HepG2 (cell line): Measurements from ENCODE around the gene ALDH4A1. TPM values are rescaled to one million over a fixed set of nuclear protein-coding genes. Genes with fewer than 3 reads are reported as not detected.
A peak's percentile ranks its signal among the peaks of the same experiment; 100 is the strongest.

Source experiments
- ATAC-seq: fragments of 200-7000 bp; cut with Tn5 transposase; 3 replicates; pipeline ENCODE4 v1.9.1; 2020; ENCODE audit warnings: mild to moderate bottlenecking, moderate library complexity
- BruUV-seq: library from RNA; stranded (reverse); fragments of 400-500 nt; replicated peaks from 2 replicates; lab custom pipeline; 2021; lab: Mats Ljungman, UMichigan
- CTCF ChIA-PET: fragments of 300-600 bp; formaldehyde crosslinking; extraction: SDS; loops from one replicate; lab custom pipeline; 2021; ENCODE audit warnings: low total read pairs, inconsistent platforms, low intra/inter-chr PET ratio; lab: Yijun Ruan, JAX
- POLR2A ChIA-PET: fragments of 350-600 bp; sonication (Branson Sonifier 250); formaldehyde crosslinking; loops from one replicate; lab custom pipeline; 2020; ENCODE audit warnings: antibody characterized with exemption, inconsistent platforms; lab: Yijun Ruan, JAX
- DNase-seq: peaks from one replicate; pipeline ENCODE4 v3.0.0-alpha.2; 2015; ENCODE audit warnings: low spot score
- FAIRE-seq: peaks from 3 replicates; lab custom pipeline; 2011; peaks lifted over from hg19 to GRCh38; lab: Jason Lieb, UNC
- H2AFZ ChIP-seq: one replicate; pipeline ENCODE4 v1.6.1; 2011; ENCODE audit warnings: low read length, inconsistent platforms
- H3K27ac ChIP-seq: fragments of 300-600 bp; 3 replicates; pipeline ENCODE4 v1.8.0; 2011; ENCODE audit warnings: mixed run types, mild to moderate bottlenecking, mixed read lengths, low read length, inconsistent platforms; ENCODE audit not compliant: insufficient read depth; ENCODE audit errors: extremely low read length
- H3K27me3 ChIP-seq, 2 experiments: fragments of 200-600 bp in 1 of 2; 2 replicates in 1 of 2; 3 replicates in 1 of 2; pipeline versions ENCODE4 v1.6.0 to v1.8.0; 2011; ENCODE audit warnings: low read length in 2 of 2, mild to moderate bottlenecking in 2 of 2, moderate library complexity in 2 of 2, inconsistent platforms in 1 of 2; ENCODE audit not compliant: insufficient read depth in 2 of 2, control insufficient read depth in 1 of 2
- H3K36me3 ChIP-seq, 2 experiments: fragments of 200-600 bp in 1 of 2; replicated peaks in 1 of 2; 2 replicates in 1 of 2; 3 replicates in 1 of 2; pipeline versions ENCODE4 v1.5.1 to v1.8.0; 2011; ENCODE audit warnings: low read length in 2 of 2, inconsistent platforms in 1 of 2; ENCODE audit not compliant: insufficient read depth in 2 of 2, control insufficient read depth in 1 of 2
- H3K4me1 ChIP-seq: 2 replicates; pipeline ENCODE4 v1.5.1; 2012; ENCODE audit warnings: low read length, inconsistent platforms; ENCODE audit not compliant: insufficient read depth
- H3K4me2 ChIP-seq: 2 replicates; pipeline ENCODE4 v1.6.0; 2011; ENCODE audit warnings: low read depth, low read length, inconsistent platforms
- H3K4me3 ChIP-seq, 3 experiments: fragments of 200-600 bp in 1 of 3; sonication (generic), shearing (Covaris generic) in 1 of 3; replicated peaks in 1 of 3; 2 replicates each; pipeline ENCODE4 v1.5.1; 2011 to 2016; ENCODE audit warnings: low read length in 3 of 3, inconsistent platforms in 2 of 3, low read depth in 2 of 3, mild to moderate bottlenecking in 2 of 3, control low read depth in 1 of 3, mixed read lengths in 1 of 3; ENCODE audit not compliant: insufficient read depth in 1 of 3
- H3K79me2 ChIP-seq: one replicate; pipeline ENCODE4 v1.6.1; 2011; ENCODE audit warnings: low read length, inconsistent platforms; ENCODE audit not compliant: insufficient read depth
- H3K9ac ChIP-seq: 2 replicates; pipeline ENCODE4 v1.6.0; 2011; ENCODE audit warnings: mild to moderate bottlenecking, low read depth, low read length, inconsistent platforms; ENCODE audit not compliant: insufficient read depth
- H3K9me3 ChIP-seq: 2 replicates; pipeline ENCODE4 v1.5.1; 2012; ENCODE audit warnings: mild to moderate bottlenecking, low read length
- H4K20me1 ChIP-seq: 2 replicates; pipeline ENCODE4 v1.6.0; 2011; ENCODE audit warnings: inconsistent platforms, mild to moderate bottlenecking, low read length, moderate library complexity; ENCODE audit not compliant: insufficient read depth
- ZBTB42 ChIP-seq: sonication (generic); formaldehyde crosslinking; IDR thresholded peaks from 2 replicates; pipeline ENCODE4 v1.5.0; 2020; ENCODE audit warnings: mild to moderate bottlenecking, missing genetic modification reagents
- ZMYM4 ChIP-seq: sonication (generic); formaldehyde crosslinking; IDR thresholded peaks from 2 replicates; pipeline ENCODE4 v1.8.1; 2023; ENCODE audit warnings: mild to moderate bottlenecking, missing genetic modification reagents
- WGBS: methylation state at CpG from one replicate; pipeline ENCODE4 v1.1.6; 2017; ENCODE audit warnings: low lambda C conversion rate; 5-methylcytosine and 5-hydroxymethylcytosine counted together
- in situ Hi-C: cut with HindIII; loops from 2 replicates; pipeline ENCODE4 v1.10.0; 2017; ENCODE audit warnings: low pct_unique_long_range_greater_than_20kb; ENCODE audit not compliant: extremely low pct_ligation_motif_present
- intact Hi-C: fragments of 100-400 bp; cut with micrococcal nuclease; formaldehyde crosslinking; loops from one replicate; pipeline ENCODE4 v1.10.0; 2022; ENCODE audit not compliant: unreplicated experiment
- polyA plus RNA-seq, 8 experiments: library from polyadenylated mRNA; depleted of rRNA in 3 of 8; stranded (reverse) in 7 of 8; unstranded in 1 of 8; fragments of >200 nt; fragmentation: Illumina TruSeq in 4 of 8; extraction: Trizol in 4 of 8; gene quantifications; 2 replicates each; pipeline versions ENCODE4 v1.2.1 to v1.2.3, GENCODE V29; 2011 to 2016; ENCODE audit warnings: low read depth in 4 of 8, missing spikeins in 1 of 8, mixed read lengths in 1 of 8; ENCODE audit not compliant: insufficient read depth in 1 of 8
- total RNA-seq, 5 experiments: library from RNA; depleted of rRNA; stranded (reverse); fragments of >200 nt; fragmentation: Illumina TruSeq; extraction: Trizol; gene quantifications; 2 replicates each; pipeline ENCODE4 v1.2.3, GENCODE V29; 2016; ENCODE audit warnings: low read depth in 1 of 5
- TF ChIP-seq, protein P1 (sequence below): sonication (generic); formaldehyde crosslinking; IDR thresholded peaks from 2 replicates; pipeline ENCODE4 v1.4.0; 2020; ENCODE audit warnings: mild to moderate bottlenecking, missing genetic modification reagents
- TF ChIP-seq, protein P2 (sequence below): sonication (generic); formaldehyde crosslinking; IDR thresholded peaks from 2 replicates; pipeline ENCODE4 v1.5.1; 2020; ENCODE audit warnings: mild to moderate bottlenecking, missing genetic modification reagents, moderate library complexity
- TF ChIP-seq, protein P3 (sequence below): sonication (generic); formaldehyde crosslinking; IDR thresholded peaks from 2 replicates; pipeline ENCODE4 v1.9.0; 2022; ENCODE audit warnings: low read depth, missing genetic modification reagents
- TF ChIP-seq, protein P4 (sequence below): sonication (generic); formaldehyde crosslinking; IDR thresholded peaks from 2 replicates; pipeline ENCODE4 v1.5.0; 2020; ENCODE audit warnings: mild to moderate bottlenecking, missing genetic modification reagents, moderate library complexity
- TF ChIP-seq, protein P5 (sequence below): sonication (generic); formaldehyde crosslinking; IDR thresholded peaks from 2 replicates; pipeline ENCODE4 v1.4.0; 2020; ENCODE audit warnings: mild to moderate bottlenecking, missing genetic modification reagents

ALDH4A1 gene
- total and polyA plus RNA-seq, 2 of the 13 experiments (the other 11 are each of a cell fraction or from before 2014, with no cell fraction given): 76.4 to 240 TPM

DNA sequence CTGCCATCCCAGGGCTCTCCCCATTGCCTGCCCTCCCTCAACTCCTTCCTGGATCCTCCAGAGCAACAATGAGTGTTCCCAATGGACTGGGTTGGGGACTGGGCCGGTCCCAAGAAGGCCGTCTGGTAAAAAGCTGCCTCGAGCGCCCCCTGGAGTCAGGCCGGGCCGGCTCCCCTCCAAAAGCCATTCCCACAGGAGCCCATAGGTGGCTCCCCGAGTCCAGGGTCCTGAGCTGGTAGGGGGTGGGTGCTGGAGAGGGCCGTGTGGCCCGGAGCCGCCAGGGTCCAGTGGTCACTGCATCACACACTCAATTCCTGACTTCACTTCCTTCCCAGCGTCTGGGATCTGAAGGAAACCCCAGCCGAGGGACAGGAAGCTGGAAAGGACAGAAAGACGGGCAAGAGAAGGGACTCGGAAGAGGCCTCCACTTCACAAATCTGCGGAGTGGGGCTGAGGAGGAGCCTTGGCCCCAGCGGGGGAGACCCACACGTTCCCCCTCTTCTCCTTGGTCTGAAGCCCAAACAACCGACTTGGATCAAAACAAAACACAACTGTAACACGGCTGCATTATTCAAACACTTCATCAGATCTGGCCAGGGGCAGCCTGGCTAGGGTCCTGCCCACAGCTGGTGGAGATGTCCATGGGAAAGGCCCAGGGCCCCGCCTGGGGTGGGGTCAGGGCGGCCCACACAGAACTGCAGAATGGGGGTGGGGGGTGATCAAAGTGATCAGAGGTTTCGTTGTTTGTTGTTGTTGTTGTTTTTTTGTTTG is 10.9 kb upstream of the ALDH4A1 start:
- no peak overlapping the region for H3K9ac ChIP-seq
- H3K36me3 ChIP-seq: peaks cover 26 to 74% of the 10 kb centered on the region in 2 experiments; a peak in 4 of 5 replicates
- FAIRE-seq (peak; percentile 77), DNase-seq (peak; percentile 66), ATAC-seq (peak; percentile 97)
- no peaks in the 10 kb centered on the region for H3K9me3 ChIP-seq
- no peak overlapping the region for H2AFZ ChIP-seq
- CTCF ChIA-PET: interaction anchor here (0.7 to 2.2 kb wide), 11 partner anchors 9 to 201 kb away, joined by 3 to 29 read pairs (median 6); no protein-coding TSS in a partner anchor
- BruUV-seq: no TSS peak
- WGBS: 63% methylated on average over 15 of the region's 22 CpGs
- no peaks in the 10 kb centered on the region for H3K27me3 ChIP-seq
- H3K4me1 ChIP-seq: peaks cover 13% of the 10 kb centered on the region
- H3K27ac ChIP-seq: no peak overlapping the region
- H3K4me3 ChIP-seq: no peak overlapping the region
- in situ Hi-C loops (no loop called here), intact Hi-C loops (loop anchor here (1.0 to 5.0 kb wide), 2 partner anchors 29 to 184 kb away; no protein-coding TSS in a partner anchor)
- H3K79me2 ChIP-seq: no peaks in the 10 kb centered on the region
- no peak overlapping the region for H3K4me2 ChIP-seq
- POLR2A ChIA-PET: interaction anchor here (0.6 to 1.8 kb wide), 4 partner anchors 11 to 323 kb away, joined by 3 to 12 read pairs (median 4); partner anchors contain the start of gene ALDH4A1
- H4K20me1 ChIP-seq: no peaks in the 10 kb centered on the region
- TF ChIP-seq, protein P1, sequence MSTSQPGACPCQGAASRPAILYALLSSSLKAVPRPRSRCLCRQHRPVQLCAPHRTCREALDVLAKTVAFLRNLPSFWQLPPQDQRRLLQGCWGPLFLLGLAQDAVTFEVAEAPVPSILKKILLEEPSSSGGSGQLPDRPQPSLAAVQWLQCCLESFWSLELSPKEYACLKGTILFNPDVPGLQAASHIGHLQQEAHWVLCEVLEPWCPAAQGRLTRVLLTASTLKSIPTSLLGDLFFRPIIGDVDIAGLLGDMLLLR (CRISPR knock-in tag): peak; percentile 27; the same call in 1 of the 2 replicates
- TF ChIP-seq ZMYM4: peak; percentile 31; the same call in 1 of the 2 replicates
- peak; percentile 70; the same call in 1 of the 2 replicates for TF ChIP-seq ZBTB42
- TF ChIP-seq, protein P2, sequence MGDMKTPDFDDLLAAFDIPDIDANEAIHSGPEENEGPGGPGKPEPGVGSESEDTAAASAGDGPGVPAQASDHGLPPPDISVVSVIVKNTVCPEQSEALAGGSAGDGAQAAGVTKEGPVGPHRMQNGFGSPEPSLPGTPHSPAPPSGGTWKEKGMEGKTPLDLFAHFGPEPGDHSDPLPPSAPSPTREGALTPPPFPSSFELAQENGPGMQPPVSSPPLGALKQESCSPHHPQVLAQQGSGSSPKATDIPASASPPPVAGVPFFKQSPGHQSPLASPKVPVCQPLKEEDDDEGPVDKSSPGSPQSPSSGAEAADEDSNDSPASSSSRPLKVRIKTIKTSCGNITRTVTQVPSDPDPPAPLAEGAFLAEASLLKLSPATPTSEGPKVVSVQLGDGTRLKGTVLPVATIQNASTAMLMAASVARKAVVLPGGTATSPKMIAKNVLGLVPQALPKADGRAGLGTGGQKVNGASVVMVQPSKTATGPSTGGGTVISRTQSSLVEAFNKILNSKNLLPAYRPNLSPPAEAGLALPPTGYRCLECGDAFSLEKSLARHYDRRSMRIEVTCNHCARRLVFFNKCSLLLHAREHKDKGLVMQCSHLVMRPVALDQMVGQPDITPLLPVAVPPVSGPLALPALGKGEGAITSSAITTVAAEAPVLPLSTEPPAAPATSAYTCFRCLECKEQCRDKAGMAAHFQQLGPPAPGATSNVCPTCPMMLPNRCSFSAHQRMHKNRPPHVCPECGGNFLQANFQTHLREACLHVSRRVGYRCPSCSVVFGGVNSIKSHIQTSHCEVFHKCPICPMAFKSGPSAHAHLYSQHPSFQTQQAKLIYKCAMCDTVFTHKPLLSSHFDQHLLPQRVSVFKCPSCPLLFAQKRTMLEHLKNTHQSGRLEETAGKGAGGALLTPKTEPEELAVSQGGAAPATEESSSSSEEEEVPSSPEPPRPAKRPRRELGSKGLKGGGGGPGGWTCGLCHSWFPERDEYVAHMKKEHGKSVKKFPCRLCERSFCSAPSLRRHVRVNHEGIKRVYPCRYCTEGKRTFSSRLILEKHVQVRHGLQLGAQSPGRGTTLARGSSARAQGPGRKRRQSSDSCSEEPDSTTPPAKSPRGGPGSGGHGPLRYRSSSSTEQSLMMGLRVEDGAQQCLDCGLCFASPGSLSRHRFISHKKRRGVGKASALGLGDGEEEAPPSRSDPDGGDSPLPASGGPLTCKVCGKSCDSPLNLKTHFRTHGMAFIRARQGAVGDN (CRISPR knock-in tag): peak; percentile 77
- TF ChIP-seq, protein P3, sequence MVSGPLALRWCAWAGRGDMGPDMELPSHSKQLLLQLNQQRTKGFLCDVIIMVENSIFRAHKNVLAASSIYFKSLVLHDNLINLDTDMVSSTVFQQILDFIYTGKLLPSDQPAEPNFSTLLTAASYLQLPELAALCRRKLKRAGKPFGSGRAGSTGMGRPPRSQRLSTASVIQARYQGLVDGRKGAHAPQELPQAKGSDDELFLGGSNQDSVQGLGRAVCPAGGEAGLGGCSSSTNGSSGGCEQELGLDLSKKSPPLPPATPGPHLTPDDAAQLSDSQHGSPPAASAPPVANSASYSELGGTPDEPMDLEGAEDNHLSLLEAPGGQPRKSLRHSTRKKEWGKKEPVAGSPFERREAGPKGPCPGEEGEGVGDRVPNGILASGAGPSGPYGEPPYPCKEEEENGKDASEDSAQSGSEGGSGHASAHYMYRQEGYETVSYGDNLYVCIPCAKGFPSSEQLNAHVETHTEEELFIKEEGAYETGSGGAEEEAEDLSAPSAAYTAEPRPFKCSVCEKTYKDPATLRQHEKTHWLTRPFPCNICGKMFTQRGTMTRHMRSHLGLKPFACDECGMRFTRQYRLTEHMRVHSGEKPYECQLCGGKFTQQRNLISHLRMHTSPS (CRISPR knock-in tag): 0 out of 2 replicates have a peak, but pooled peaks have one; percentile 36
- TF ChIP-seq, protein P4, sequence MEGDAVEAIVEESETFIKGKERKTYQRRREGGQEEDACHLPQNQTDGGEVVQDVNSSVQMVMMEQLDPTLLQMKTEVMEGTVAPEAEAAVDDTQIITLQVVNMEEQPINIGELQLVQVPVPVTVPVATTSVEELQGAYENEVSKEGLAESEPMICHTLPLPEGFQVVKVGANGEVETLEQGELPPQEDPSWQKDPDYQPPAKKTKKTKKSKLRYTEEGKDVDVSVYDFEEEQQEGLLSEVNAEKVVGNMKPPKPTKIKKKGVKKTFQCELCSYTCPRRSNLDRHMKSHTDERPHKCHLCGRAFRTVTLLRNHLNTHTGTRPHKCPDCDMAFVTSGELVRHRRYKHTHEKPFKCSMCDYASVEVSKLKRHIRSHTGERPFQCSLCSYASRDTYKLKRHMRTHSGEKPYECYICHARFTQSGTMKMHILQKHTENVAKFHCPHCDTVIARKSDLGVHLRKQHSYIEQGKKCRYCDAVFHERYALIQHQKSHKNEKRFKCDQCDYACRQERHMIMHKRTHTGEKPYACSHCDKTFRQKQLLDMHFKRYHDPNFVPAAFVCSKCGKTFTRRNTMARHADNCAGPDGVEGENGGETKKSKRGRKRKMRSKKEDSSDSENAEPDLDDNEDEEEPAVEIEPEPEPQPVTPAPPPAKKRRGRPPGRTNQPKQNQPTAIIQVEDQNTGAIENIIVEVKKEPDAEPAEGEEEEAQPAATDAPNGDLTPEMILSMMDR: peak; percentile 100
- TF ChIP-seq, protein P5, sequence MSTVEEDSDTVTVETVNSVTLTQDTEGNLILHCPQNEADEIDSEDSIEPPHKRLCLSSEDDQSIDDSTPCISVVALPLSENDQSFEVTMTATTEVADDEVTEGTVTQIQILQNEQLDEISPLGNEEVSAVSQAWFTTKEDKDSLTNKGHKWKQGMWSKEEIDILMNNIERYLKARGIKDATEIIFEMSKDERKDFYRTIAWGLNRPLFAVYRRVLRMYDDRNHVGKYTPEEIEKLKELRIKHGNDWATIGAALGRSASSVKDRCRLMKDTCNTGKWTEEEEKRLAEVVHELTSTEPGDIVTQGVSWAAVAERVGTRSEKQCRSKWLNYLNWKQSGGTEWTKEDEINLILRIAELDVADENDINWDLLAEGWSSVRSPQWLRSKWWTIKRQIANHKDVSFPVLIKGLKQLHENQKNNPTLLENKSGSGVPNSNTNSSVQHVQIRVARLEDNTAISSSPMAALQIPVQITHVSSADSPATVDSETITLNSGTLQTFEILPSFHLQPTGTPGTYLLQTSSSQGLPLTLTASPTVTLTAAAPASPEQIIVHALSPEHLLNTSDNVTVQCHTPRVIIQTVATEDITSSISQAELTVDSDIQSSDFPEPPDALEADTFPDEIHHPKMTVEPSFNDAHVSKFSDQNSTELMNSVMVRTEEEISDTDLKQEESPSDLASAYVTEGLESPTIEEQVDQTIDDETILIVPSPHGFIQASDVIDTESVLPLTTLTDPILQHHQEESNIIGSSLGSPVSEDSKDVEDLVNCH (CRISPR knock-in tag): no peak
